Stimulated activated CD8-positive, alpha-beta memory T cell treated with anti-CD3 and anti-CD28 coated beads, Interleukin-15, amount 100 ng/mL, for 1 hour (primary cell): ENCODE data around the gene ZNF778.

Experiments
- DNase-seq: peaks from one replicate; pipeline ENCODE4 v3.0.0-alpha.2; 2020; ENCODE audit warnings: low read depth

ZNF778 gene

GRCh38 chr16:89217388-89218191 lies at the start of gene ZNF778:
ZNF778 (plus strand) TSS chr16:89217703; CDS start chr16:89221128, 3,425 bp downstream.
- DNase-seq, result peak; percentile 55

- DNase-seq, result no peak
These were observed 48.9 kb upstream of the ZNF778 start for GRCh38 chr16:89168381-89169189.

- DNase-seq, result no peak
These were observed 47.7 kb upstream of the ZNF778 start for GRCh38 chr16:89169778-89170177.

- no peak for DNase-seq
These were observed 46.9 kb upstream of the ZNF778 start for GRCh38 chr16:89170346-89171215.

- peak; percentile 80 for DNase-seq
These were observed 46.0 kb upstream of the ZNF778 start, which contains the start of gene CDH15 for GRCh38 chr16:89171216-89172170. CDH15 (plus strand) TSS chr16:89171748; CDS start chr16:89171832, 84 bp downstream.

- DNase-seq, result no peak
These were observed 45.4 kb upstream of the ZNF778 start for GRCh38 chr16:89172171-89172527.

- no peak for DNase-seq
These were observed 44.9 kb upstream of the ZNF778 start for GRCh38 chr16:89172528-89173173.

GRCh38 chr16:89173174-89173921 lies 44.2 kb upstream of the ZNF778 start:
- DNase-seq, result no peak

- DNase-seq, result no peak
These were observed 43.3 kb upstream of the ZNF778 start for GRCh38 chr16:89174055-89174827.

GRCh38 chr16:89174877-89175276 lies 42.6 kb upstream of the ZNF778 start:
- DNase-seq, result no peak

- DNase-seq, result no peak
These were observed 42.0 kb upstream of the ZNF778 start for GRCh38 chr16:89175280-89176146.

GRCh38 chr16:89176147-89176690 lies 41.3 kb upstream of the ZNF778 start:
- no peak for DNase-seq

GRCh38 chr16:89176717-89177116 lies 40.8 kb upstream of the ZNF778 start:
- no peak for DNase-seq

- DNase-seq, result no peak
These were observed 40.0 kb upstream of the ZNF778 start for GRCh38 chr16:89177501-89177900.

- DNase-seq, result no peak
These were observed 38.9 kb upstream of the ZNF778 start for GRCh38 chr16:89178453-89179147.

GRCh38 chr16:89179148-89179484 lies 38.4 kb upstream of the ZNF778 start:
- DNase-seq, result no peak

- no peak for DNase-seq
These were observed 37.7 kb upstream of the ZNF778 start for GRCh38 chr16:89179656-89180315.
